HUES64 (cell line): ENCODE measurements around the gene OSM.
"Not testable (repeated sequence)": the region's sequence is repeated elsewhere in the genome, so short reads cannot be mapped to it uniquely, and the experiment has no call there.

Experiments
- H3K27ac ChIP-seq: 2 replicates; pipeline ENCODE4 v1.7.0; 2013; ENCODE audit warnings: low read depth, low read length, inconsistent platforms
- H3K27me3 ChIP-seq: 2 replicates; pipeline ENCODE4 v1.6.1; 2013; ENCODE audit warnings: mild to moderate bottlenecking, low read length; ENCODE audit not compliant: insufficient read depth
- H3K36me3 ChIP-seq: 2 replicates; pipeline ENCODE4 v1.6.1; 2013; ENCODE audit warnings: mild to moderate bottlenecking, low read length; ENCODE audit not compliant: insufficient read depth
- H3K4me1 ChIP-seq: 2 replicates; pipeline ENCODE4 v1.6.1; 2013; ENCODE audit warnings: mild to moderate bottlenecking, low read length, moderate library complexity; ENCODE audit not compliant: insufficient read depth
- H3K4me3 ChIP-seq: 2 replicates; pipeline ENCODE4 v1.5.1; 2013; ENCODE audit warnings: mild to moderate bottlenecking, low read length, moderate library complexity
- H3K9ac ChIP-seq: 2 replicates; pipeline ENCODE4 v1.6.1; 2013; ENCODE audit warnings: mild to moderate bottlenecking, low read depth, low read length
- H3K9me3 ChIP-seq: 2 replicates; pipeline ENCODE4 v1.6.1; 2013; ENCODE audit warnings: low read depth, low read length; ENCODE audit not compliant: insufficient read depth
- WGBS: fragments of 150-250, 120-280 bp; methylation state at CpG from one replicate; pipeline ENCODE4 v1.1.7; 2013; ENCODE audit warnings: missing lambda C conversion rate; 5-methylcytosine and 5-hydroxymethylcytosine counted together

The OSM gene

GRCh38 chr22:30221121-30221992, 45.3 kb downstream of the OSM start:
- no peak overlapping the region for H3K4me3 ChIP-seq
- H3K27me3 ChIP-seq = no peaks in the 10 kb centered on the region
- H3K9me3 ChIP-seq = no peaks in the 10 kb centered on the region
- 92% methylated on average over 26 of the region's 26 CpGs for WGBS
- H3K4me1 ChIP-seq = 0 out of 2 replicates have a peak, but pooled peaks cover 2% of the 10 kb centered on the region
- no peaks in the 10 kb centered on the region for H3K36me3 ChIP-seq
- H3K27ac ChIP-seq = no peak overlapping the region
- no peak overlapping the region for H3K9ac ChIP-seq

DNA sequence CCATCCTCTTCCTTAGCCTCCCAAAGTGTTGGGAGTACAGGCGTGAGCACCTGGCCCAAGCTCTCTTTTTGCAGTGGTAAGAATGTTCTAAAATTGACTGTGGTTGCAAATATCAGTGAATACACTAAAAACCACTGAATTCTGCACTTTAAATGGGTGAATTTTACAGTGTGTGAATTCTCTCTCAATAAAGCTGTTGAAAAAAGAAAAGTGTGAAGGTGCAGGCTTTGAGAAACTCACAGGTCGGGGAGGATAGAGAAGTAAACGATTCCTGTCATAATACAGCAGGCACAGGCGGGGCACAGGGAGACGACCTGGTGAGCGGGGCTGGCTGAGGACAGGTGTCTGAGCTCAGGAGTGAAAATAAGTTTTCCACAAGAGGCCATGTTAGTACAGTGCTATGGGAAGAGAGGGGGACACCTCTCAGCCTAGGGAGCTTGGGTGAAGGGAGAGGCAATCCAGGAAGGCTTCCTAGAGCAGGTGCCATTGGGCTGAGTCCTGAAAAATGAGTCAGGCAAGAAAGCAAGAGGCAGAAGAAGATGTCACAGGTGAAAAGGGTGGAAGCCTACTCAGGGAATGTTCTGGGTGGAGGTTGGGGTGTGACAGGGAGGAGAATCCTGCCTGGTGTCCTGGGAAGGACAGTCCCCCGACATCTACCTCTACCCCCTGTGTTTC, 46.2 kb downstream of the OSM start:
- H3K4me3 ChIP-seq = no peak overlapping the region
- 0 out of 2 replicates have a peak, but pooled peaks cover 2% of the 10 kb centered on the region for H3K4me1 ChIP-seq
- H3K9ac ChIP-seq = no peak overlapping the region
- WGBS = 90% methylated on average over 6 of the region's 7 CpGs
- no peaks in the 10 kb centered on the region for H3K27me3 ChIP-seq
- H3K9me3 ChIP-seq = no peaks in the 10 kb centered on the region
- no peak overlapping the region for H3K27ac ChIP-seq
- H3K36me3 ChIP-seq = no peaks in the 10 kb centered on the region

DNA sequence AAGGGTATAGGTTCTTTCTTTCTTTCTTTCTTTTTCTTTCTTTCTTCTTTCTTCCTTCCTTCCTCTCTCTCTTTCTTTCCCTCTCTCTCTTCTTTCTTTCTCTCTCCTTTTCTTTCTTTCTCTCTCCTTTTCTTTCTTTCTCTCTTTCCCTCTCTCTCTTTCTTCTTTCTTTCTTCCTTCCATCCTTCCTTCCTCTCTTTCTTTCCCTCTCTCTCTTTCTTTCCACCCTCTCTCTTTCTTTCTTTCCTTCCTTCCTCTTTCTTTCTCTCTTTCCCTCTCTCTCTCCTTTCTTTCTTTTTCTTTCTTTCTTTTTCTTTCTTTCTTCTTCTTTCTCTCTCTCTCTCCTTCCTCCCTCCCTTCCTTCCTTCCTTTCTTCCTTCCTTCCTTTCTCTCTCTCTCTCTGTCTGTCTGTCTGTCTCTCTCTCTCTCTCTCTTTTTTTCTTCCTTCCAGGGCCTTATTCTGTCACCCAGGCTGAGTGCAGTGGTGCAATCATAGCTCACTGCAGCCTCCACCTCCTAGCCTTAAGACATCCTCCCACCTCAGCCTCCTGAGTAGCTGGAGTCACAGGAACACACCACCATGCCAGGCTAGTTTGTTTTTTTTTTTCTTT, 46.9 kb downstream of the OSM start:
- Histone ChIP-seq H3K27ac (no peak overlapping the region), H3K4me3 (no peak overlapping the region), H3K27me3 (no peaks in the 10 kb centered on the region), H3K36me3 (no peaks in the 10 kb centered on the region), H3K9ac (no peak overlapping the region), H3K4me1 (0 out of 2 replicates have a peak, but pooled peaks cover 2% of the 10 kb centered on the region), H3K9me3 (no peaks in the 10 kb centered on the region)

- Histone ChIP-seq H3K4me1 (0 out of 2 replicates have a peak, but pooled peaks cover 6% of the 10 kb centered on the region), H3K27ac (no peak overlapping the region), H3K4me3 (no peak overlapping the region), H3K36me3 (no peaks in the 10 kb centered on the region), H3K27me3 (no peaks in the 10 kb centered on the region), H3K9ac (no peak overlapping the region), H3K9me3 (no peaks in the 10 kb centered on the region)
- 90% methylated on average over 7 of the region's 8 CpGs for WGBS
Measured at GRCh38 chr22:30219049-30219654, 47.5 kb downstream of the OSM start.

- Histone ChIP-seq H3K36me3 (no peaks in the 10 kb centered on the region), H3K9me3 (no peaks in the 10 kb centered on the region), H3K9ac (no peak overlapping the region), H3K4me1 (0 out of 2 replicates have a peak, but pooled peaks cover 3% of the 10 kb centered on the region), H3K27me3 (no peaks in the 10 kb centered on the region), H3K4me3 (no peak overlapping the region), H3K27ac (no peak overlapping the region)
- 88% methylated on average over 23 of the region's 23 CpGs for WGBS
Measured at GRCh38 chr22:30217698-30218560, 48.7 kb downstream of the OSM start.

DNA sequence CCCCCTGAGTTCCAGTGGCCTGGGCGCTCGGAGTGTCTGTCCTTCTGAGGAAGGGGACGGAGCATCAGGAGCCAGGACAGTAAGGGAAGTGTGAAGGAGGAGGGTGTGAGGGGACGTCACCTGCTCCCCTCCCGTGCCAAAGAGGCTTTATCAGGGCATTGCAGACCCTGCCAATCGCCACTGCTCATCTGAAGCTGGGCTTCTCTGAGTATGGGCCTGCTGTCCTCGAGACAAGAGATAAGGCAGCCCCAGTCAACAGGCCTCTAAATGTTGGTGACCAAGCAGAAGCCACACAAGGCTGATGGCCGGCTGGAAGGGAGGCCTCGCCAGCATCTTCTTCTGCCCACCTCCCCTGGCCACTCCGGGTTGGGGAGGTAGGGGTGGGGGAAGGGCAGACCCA, 49.9 kb downstream of the OSM start:
- 0 out of 2 replicates have a peak, but pooled peaks cover 3% of the 10 kb centered on the region for H3K4me1 ChIP-seq
- no peaks in the 10 kb centered on the region for H3K36me3 ChIP-seq
- no peak overlapping the region for H3K9ac ChIP-seq
- no peaks in the 10 kb centered on the region for H3K9me3 ChIP-seq
- H3K4me3 ChIP-seq = no peak overlapping the region
- no peaks in the 10 kb centered on the region for H3K27me3 ChIP-seq
- WGBS = 94% methylated on average over 9 of the region's 10 CpGs
- no peak overlapping the region for H3K27ac ChIP-seq

GRCh38 chr22:30216272-30216671, 50.4 kb downstream of the OSM start:
- H3K4me3 ChIP-seq, H3K36me3 ChIP-seq, H3K9me3 ChIP-seq, H3K9ac ChIP-seq, H3K4me1 ChIP-seq, H3K27ac ChIP-seq, H3K27me3 ChIP-seq: not testable (repeated sequence)
- 96% methylated on average over 3 of the region's 3 CpGs for WGBS

DNA sequence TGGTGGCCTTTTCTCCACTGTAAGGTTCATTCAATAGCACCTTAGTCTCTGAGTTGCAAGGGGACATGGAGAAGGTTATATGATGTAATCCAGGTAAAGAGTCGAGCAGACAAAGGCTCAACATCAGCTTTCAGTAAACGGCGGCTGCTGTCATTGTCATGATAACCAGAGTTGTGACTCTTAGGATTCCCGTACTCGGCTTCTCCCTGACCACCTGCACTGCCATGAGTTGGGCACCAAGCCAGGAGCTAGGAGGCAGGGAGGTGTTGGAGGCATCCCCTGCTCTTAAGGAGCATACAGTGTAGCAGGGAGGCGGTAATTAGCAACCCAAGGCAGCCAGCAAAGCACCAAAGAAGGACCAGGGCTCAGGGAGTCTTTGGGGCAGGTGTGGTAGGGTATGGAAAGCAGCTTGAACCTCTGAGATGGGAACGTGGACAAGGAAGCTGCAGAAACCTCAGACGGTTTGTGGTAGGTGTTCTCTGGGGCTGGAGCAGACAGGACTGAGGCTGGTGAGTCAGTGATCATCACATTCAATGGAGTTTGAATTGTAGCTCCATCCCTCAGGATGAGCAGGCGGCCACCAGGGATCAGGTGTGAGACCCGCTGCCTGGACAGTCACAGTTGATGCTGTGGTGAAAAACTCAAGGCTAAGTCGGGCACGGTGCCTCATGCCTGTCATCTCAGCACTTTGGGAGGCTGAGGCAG, 51.8 kb downstream of the OSM start:
- Histone ChIP-seq H3K9ac (no peak overlapping the region), H3K27ac (no peak overlapping the region), H3K4me1 (0 out of 2 replicates have a peak, but pooled peaks cover 9% of the 10 kb centered on the region)

DNA sequence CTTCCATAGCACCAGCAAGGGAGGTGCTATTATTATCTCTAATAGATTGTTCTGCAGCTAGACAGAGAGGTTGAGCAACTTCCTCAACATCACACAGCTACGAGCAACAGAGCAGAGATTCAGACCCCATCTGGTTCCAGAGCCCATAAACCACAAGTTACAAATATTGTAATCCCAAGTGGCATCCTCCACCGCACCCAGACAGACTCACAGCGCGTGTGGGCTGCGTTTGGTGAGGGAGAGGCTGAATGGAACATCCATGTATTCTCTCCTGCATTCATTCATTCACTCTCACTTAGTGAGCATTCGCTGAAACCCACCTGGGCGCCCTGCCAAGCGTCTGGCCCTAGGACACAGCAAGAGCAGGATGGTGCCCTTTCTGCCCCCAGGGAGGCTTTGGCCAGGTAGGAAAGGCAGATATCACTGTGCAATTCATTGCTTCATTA, 53.6 kb downstream of the OSM start:
- H3K36me3 ChIP-seq = no peaks in the 10 kb centered on the region
- H3K4me3 ChIP-seq = no peak overlapping the region
- H3K9ac ChIP-seq = no peak overlapping the region
- H3K9me3 ChIP-seq = no peaks in the 10 kb centered on the region
- peaks cover 19% of the 10 kb centered on the region; the same call in 1 of the 2 replicates for H3K4me1 ChIP-seq
- no peak overlapping the region for H3K27ac ChIP-seq
- H3K27me3 ChIP-seq = no peaks in the 10 kb centered on the region
- 91% methylated on average over 8 of the region's 8 CpGs for WGBS

More for the DNA sequence above, 51.8 kb downstream of the OSM start:
- Histone ChIP-seq H3K36me3 (no peaks in the 10 kb centered on the region), H3K4me3 (no peak overlapping the region), H3K9me3 (no peaks in the 10 kb centered on the region), H3K27me3 (no peaks in the 10 kb centered on the region)
- WGBS = 68% methylated on average over 12 of the region's 12 CpGs
